Skin of body (tissue), 2 donors: ENCODE data around the gene SNX13. TPM values are rescaled to one million over a fixed set of nuclear protein-coding genes. Genes with fewer than 3 reads are reported as not detected.
"Not testable (repeated sequence)": the region's sequence is repeated elsewhere in the genome, so short reads cannot be mapped to it uniquely, and the experiment has no call there.

Experiments
- DNase-seq: peaks from one replicate; lab custom pipeline; 2025; lab: John Stamatoyannopoulos, UW
- total RNA-seq: library from RNA; depleted of rRNA; stranded (reverse); fragments of >200 nt; gene quantifications from one replicate; pipeline ENCODE4 v1.2.3, GENCODE V29; 2014

SNX13 gene
- total RNA-seq, 1 donor from 2014 or later: 59.4 TPM

GRCh38 chr7:17912536-17913235 lies 27.6 kb downstream of the SNX13 start:
- no peak for DNase-seq

- DNase-seq: no peak
Observed at GRCh38 chr7:17912050-17912449, 28.2 kb downstream of the SNX13 start.

DNA sequence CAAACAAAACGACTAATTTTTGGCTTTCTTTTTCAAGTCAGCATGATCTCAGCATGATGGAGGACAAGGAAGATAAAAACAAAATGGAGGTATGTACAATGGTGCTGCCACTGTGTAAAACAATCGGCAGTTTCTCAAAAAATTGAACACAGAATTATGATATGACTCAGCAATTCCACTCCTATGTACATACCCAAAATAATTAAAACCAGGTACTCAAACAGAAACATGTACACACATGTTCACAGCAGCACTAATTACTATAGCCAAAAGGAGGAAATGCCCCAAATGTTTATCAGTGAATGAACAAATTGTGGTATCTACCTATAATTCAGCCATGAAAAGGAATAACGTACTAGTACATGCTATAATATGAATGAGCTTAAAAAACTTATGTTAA lies 29.9 kb downstream of the SNX13 start:
- no peak for DNase-seq

- not testable (repeated sequence) for DNase-seq
Observed at GRCh38 chr7:17909310-17909709, 31.0 kb downstream of the SNX13 start.

DNA sequence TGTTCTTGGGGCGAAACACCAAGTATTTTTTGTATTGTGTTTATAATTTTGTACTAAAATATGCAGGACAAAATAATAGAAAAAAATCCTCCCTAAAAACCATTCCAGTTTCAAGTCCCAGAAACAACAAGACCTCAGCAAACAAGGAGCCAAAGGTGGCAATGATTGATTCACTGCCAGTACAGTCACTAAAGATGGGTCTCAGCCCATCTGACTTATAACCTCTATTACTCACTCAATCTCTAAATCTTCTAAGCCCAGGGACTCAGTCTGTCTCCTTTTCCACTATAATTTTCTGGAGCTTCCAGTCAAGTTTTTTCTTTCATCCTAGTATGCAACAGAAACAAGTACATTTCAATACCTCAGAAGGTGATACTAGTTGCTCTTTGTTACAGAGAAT lies 33.3 kb downstream of the SNX13 start:
- DNase-seq: no peak

DNA sequence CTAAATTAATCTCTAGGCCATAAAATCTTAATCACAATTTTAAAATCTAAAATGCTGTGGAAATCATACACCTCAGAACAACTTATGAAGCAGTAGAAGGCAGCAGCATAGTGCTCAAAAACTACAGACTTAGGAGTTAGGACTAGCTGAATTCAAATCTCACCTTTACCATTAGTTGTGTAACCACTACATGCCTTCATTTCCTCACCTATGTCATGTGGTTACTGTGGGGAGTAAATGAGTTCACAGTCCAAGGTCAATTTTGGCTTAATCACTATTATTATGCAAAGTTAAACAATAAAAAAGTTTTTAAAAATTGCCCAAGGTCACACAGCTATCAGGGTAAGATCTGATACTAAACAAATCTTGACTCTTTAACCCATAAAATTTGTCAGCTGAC lies 37.0 kb downstream of the SNX13 start:
- DNase-seq: no peak

GRCh38 chr7:17902599-17902998 lies 37.7 kb downstream of the SNX13 start:
- DNase-seq: no peak

- no peak for DNase-seq
Observed at GRCh38 chr7:17900464-17900863, 39.8 kb downstream of the SNX13 start.

GRCh38 chr7:17898111-17898510 lies 42.2 kb downstream of the SNX13 start:
- no peak for DNase-seq

- no peak for DNase-seq
Observed at GRCh38 chr7:17887286-17887685, 53.0 kb downstream of the SNX13 start.

DNA sequence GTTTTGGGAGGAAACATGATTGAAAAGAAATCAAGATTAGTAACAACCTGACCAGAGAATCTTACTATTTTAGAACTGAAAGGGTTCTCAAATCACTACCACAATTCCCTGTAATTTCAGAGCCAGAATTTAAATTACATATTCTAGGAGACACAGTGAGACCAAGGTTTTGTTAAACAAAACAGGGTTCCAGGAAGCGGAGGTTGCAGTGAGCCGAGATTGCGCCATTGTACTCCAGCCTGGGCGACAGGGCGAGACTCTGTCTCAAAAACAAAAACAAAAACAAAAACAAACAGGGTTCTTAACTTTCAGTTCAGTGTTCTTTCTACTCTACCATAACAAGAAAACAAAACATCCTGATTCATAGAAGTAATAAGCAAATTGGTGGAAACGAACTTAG lies 57.6 kb downstream of the SNX13 start:
- no peak for DNase-seq

DNA sequence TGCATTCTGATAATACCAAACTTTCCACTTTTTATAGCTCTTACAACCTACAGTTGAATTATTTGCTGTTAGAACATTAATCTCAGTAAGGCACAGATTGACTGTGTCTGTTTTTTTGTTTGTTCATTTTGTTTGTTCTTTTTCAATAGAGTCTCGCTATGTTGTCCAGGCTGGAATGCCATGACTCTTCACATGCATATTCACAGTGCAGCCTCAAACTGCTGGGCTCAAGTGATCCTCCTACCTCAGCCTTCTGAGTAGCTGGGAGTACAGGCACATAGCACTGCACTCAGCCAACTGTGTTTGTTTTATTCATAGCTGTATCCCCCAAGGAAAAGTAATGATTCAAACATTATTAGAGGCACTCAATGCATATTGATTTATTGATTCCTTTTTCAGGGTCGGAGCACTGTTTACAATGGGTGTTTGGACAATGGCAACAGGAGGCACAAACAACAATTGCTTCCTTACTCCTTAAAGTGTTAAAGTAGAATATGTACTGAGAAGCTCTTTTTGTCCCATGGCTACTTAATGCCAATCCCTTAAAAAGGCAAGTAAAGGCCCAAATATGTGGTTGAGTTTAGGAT lies 61.1 kb downstream of the SNX13 start:
- DNase-seq: no peak

DNA sequence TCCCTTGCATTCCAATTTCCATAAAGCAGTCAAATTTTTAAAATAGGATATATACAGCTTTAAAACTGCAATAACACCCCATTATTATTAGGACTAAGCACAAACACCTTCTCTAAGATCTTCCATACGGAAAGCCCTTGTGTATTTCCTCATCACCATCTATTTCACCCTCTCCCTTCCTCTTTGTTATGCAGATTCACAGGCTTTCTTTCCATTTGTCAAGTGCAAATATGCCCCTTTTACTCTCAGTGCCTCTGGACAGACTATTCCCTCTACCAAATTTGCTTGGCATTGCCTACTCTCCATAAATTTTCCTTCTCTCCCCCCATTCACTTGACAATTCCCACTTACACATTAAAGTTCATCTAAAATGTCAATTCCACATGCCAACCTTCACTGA lies 61.7 kb downstream of the SNX13 start:
- no peak for DNase-seq

DNA sequence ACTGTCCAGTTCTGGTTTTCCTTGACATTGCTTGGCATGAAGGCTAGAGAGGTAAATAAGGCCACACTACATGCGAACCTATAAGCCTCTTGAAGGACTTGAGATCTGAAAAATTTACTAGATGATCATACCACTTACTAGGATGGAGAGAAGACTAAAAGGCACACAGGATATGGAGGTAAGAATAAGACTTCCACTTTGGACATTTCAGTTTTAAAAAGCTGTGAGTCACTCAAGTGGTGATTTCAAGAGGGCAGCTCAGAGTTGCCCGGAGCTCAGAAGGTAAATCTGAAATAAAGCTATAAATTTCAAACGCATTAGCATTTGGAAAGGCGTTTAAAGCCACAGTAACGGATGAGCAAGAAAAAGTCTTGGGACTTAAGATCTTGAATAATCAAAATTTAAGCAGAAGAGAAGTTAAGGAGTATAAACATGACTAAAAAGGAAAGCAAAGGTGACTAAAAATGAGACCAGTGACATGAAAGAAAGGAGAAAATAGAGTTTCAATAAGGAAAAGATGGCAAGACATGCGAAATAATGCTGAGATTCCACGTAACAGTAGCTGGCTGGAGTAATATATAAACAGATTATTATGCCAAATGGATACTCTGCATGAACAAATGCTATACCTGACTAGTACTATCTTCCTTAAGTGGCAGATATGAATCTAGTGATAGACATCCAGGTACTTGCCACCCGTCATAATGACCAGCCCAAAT lies 68.3 kb downstream of the SNX13 start:
- no peak for DNase-seq

DNA sequence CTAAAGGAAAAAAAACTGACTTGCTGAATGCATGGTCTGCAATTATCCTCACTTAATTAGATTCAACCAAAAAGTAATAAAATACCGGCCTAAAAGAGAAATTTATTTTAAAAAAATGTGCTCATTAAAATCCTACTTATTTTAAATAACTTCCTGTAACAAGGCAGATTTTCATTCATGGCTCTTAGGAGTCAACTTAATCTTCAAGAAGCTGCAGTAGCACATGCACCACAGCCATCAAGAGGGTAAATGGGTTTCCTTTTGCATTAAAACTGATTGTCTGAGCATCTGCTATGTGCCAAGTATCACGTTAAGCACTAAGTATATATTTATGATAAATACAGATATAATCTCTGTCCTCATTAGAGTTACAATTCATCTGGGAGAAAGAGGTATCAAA lies 69.9 kb downstream of the SNX13 start:
- no peak for DNase-seq

GRCh38 chr7:17863809-17864143 lies 76.5 kb downstream of the SNX13 start:
- no peak for DNase-seq

GRCh38 chr7:17863095-17863808 lies 77.0 kb downstream of the SNX13 start:
- no peak for DNase-seq

- DNase-seq: no peak
Observed at GRCh38 chr7:17856251-17856650, 84.0 kb downstream of the SNX13 start.

DNA sequence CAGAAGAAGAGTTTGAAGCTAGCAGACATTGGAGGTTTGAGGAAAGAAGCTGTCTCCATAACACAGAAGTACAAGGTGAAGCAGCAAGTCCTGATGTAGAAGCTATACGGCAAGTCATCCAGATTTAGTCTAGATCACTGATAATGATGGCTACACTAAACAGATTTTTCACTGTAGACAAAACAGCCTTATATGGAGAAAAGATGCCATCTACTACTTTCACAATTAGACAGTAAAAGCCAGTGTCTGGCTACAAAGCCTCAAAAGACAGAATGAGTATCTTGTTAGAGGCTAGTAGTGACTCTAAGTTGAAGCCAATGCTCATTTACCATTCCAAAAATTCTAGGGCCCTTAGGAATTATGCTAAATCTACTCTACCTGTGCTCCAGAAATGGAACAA lies 85.1 kb downstream of the SNX13 start:
- DNase-seq: no peak

- no peak for DNase-seq
Observed at GRCh38 chr7:17854261-17855047, 85.8 kb downstream of the SNX13 start.

DNA sequence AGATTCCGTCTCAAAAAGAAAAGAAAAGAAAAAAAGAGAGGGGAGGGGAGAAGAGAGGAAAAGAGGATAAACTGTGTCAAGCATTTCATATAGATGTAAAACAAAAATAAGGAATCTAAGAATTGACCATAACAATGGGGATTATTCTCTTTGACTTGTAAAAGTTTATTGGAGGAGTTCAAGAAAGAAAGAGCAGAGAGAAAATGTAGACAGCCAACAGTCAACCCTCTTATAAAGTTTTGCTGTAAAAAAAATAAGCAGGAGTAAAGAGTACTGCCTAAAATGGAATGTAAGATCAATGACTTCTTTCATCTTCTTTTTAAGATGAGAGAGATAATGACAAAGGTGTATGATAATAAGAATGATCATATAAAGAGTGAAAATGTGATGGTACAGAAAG lies 87.9 kb downstream of the SNX13 start:
- DNase-seq: no peak

DNA sequence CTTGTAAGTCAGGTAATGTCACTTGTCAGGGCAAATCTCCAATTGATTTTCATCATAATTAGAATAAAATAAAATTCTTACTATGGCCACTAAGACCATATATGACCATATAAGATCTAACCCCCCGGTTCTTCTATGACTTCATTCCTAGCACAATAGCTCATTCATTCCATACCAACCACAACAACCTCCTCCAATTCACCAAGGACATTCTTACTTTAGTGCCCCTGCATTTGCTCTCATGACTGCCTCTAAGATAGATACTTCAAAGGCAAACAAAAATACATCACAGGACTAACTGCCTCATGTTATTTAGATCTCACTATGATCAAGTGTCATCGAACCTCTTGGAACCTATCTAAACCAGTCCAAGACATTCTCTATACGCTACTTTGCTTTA lies 90.8 kb downstream of the SNX13 start:
- DNase-seq: no peak
